GM21515 (cell line): ENCODE results near the gene EML3.
"Not testable (repeated sequence)": the region's sequence is repeated elsewhere in the genome, so short reads cannot be mapped to it uniquely, and the experiment has no call there.

Source experiments
- ATAC-seq: cut with Tn5 transposase; IDR thresholded peaks from one replicate; pipeline ENCODE4 v1.9.1; 2021; ENCODE audit not compliant: unreplicated experiment

Gene EML3

DNA sequence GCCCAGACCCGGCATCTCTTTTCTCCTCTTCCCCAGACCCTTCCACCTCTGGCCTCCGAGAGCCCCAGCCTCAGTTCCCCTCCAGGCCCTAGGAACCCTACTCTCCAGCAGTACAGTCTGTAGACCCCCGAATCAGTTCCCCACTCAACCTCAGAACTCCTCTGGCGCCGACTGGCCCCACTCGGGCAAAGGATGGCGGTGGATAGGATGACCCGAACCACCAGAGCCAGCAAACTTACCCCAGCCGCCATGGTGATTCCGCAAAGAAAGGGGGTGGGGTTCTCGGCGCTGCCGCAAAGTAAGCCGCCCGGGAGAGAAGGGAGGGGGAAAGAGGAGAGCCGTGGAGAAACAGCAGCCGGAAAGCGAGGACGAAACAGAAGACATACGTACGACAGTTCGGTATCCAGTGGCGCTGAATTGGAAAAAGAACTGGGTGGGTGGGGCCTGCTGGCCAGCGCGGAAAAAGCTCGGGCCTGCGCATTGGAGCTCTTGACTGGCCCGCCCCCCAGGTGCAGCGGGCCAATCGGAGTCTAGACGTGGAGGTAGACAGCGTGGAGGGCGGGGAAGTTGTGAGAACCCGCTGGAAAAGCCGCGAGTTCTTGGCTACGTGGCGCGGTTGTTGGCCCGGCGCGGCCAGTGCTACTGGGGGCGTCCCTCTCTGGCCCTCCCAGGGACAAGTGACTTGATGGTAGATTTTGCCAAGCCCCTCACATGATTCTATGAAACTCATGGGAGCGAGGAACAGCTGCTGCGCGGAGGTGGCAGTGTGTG lies 38.8 kb downstream of the EML3 start, which contains the start of gene EEF1G:
TSS of gene EEF1G (minus strand) at position 300 of the 771 bp plus-strand sequence. CDS start at position 251, 49 bp downstream.
- peak; percentile 79 for ATAC-seq

DNA sequence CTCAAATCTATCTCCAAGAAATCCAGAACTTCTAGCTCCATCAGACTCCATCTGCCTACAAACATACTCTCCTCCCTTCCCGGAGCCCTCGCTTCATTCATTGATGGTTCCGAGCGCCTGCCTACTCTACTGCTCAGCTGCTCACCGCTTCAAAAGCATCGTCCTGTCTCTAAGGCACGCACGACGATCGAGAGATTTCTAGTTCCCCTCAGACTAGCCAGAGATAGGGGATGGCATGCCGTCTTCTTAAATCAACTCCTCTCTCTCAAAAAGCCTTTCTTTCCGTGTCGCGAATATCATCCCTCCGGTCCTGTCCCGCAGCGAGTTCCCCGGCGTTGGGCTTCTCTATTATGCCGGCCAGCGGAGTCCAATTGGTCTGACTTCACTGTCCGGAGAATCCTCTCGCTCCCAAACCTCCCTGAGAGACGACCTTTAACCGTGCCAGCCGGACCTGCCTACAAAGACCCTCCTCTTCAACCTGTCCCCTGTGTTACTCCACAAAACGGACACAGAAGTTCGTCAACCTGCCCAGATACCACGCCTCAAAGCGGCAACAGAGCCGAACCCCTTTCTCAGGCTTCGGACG lies 39.5 kb downstream of the EML3 start:
- no peak for ATAC-seq

- no peak for ATAC-seq
Measured at GRCh38 chr11:62572431-62572830, 40.1 kb downstream of the EML3 start.

GRCh38 chr11:62571493-62571892 lies 41.1 kb downstream of the EML3 start:
- not testable (repeated sequence) for ATAC-seq

DNA sequence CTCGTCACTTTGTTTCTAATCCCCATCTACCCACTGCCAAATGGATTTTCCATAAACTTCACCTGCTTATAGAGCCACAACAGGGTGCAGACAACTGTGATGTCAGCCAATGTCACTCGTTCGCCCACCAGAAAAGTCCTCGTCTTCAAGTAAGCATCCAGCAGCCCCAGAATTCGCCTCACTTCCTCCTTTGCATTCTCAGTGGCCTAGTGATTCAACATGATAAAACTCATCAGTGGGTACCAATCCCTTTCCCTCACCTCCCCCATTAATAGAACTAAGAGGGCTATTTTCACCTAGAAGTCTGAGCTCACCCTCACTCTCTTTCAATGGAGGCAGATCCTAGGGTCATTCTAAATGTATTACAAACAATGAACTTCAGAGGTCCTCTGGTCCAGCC lies 41.7 kb downstream of the EML3 start:
- ATAC-seq: not testable (repeated sequence)

GRCh38 chr11:62569611-62570010 lies 43.0 kb downstream of the EML3 start:
- ATAC-seq: no peak

DNA sequence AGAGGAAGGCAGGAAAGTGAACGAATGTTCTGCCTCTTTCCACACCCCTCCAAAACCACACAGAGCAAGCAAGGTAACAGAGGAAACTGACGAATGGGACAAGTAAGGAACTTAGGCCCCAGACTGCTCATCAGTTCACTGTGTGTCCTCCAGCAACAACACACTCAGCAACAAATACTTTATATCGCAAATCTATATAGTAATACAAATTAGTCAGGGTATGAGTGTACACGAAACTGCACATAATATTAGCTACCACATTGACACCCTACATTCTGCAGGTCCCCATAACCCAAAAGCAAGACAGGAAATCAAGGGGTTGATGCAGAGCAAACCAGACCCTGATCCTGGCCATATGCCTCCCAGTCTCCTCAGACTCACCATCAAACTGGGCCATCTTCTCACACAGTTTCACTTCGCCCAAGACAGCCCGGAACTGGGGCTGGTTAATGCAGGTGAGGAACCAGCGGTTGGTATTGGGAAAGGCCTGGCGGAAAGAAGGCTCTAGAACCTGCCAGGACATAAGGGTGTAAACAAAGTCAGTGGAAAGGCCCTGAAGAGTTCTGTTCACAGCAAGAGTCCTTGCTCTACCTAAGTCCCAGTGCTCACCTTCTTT lies 45.4 kb downstream of the EML3 start:
- no peak for ATAC-seq

- ATAC-seq: no peak
Measured at GRCh38 chr11:62566247-62566646, 46.3 kb downstream of the EML3 start.

DNA sequence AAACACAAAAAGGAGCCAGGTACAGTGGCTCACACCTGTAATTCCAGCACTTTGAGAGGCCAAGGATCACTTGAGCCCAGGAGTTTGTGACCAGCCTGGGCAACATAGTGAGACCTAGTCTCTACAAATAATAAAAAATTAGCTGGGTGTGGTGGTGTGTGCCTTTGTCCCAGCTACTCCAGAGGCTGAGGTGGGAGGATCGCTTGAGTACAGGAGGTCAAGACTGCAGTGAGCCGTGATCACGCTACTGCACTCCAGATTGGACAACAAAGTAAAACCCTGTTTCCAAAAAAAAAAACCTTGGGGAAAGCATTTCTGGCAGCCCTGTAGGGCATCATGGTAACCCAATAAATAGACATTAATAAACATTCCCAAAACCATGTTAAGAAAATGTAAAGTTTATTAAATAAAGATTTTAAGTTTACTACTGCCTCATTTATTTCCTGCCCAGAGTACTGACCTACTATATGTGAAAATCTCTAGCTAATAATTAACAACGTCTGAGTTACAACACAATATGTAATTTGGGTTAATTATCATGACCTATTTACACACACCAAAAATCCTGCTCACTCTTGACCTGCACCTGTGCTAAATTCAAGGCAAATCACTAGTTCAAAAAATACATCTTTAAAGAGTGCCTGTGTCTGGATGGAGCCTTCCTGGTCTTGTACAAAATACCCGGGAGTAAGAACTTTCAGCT lies 47.3 kb downstream of the EML3 start:
- ATAC-seq: no peak

- ATAC-seq: not testable (repeated sequence)
Measured at GRCh38 chr11:62561677-62562230, 50.8 kb downstream of the EML3 start.

GRCh38 chr11:62560566-62561103 lies 51.9 kb downstream of the EML3 start:
- no peak for ATAC-seq

- ATAC-seq: not testable (repeated sequence)
Measured at GRCh38 chr11:62559626-62560025, 52.9 kb downstream of the EML3 start.

GRCh38 chr11:62559204-62559603 lies 53.4 kb downstream of the EML3 start:
- no peak for ATAC-seq

DNA sequence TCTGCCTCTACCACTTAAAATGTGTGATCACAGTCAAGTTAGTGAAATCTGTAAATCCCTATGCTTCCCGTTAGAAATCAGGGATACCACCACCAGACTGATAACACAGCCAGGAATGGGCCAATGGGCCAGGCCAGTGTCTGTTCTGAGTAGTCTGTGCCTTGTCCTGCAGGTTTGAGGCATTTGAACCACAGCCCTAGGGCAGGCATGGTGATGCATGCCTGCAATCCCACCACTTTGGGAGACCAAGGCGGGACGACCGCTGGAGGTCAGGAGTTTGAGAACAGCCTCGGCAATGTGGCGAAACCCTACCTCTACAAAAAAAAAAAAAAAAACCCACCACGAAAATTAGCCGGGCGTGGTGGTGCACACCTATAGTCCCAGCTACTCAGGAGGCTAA lies 53.9 kb downstream of the EML3 start:
- ATAC-seq: no peak

- ATAC-seq: peak; percentile 28
Measured at GRCh38 chr11:62556875-62557631, 55.5 kb downstream of the EML3 start.

GRCh38 chr11:62556108-62556874 lies 56.3 kb downstream of the EML3 start:
- ATAC-seq: peak; percentile 28

- no peak for ATAC-seq
Measured at GRCh38 chr11:62555464-62556107, 57.0 kb downstream of the EML3 start.

- no peak for ATAC-seq
Measured at GRCh38 chr11:62554387-62555167, 58.0 kb downstream of the EML3 start.
